ENCODE results near the gene FTO.

FTO gene

DNA sequence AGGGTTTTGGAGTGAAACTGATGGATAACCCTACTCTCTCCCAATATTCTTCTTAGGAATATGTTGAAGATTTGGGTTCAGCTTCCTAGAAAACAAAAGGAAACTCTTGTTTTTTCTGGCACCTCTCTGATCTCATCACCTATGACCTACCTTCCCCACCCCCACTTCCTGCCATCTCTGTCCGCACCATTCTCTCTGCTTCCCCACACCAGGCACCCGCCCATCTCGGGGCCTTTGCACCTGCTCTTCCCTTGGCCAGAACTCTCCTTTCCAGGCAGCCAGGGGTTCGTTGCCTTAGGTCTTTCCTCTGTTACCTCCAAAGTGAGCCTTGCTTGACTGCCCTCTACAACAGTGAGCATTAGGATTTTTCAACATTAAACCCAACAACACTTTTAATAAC is 423.0 kb downstream of the FTO start:
- DNase-seq (ENCODE audit: low spot score), result no peak

GRCh38 chr16:54128629-54129234 is 424.8 kb downstream of the FTO start:
- DNase-seq (ENCODE audit: low spot score), result no peak

DNA sequence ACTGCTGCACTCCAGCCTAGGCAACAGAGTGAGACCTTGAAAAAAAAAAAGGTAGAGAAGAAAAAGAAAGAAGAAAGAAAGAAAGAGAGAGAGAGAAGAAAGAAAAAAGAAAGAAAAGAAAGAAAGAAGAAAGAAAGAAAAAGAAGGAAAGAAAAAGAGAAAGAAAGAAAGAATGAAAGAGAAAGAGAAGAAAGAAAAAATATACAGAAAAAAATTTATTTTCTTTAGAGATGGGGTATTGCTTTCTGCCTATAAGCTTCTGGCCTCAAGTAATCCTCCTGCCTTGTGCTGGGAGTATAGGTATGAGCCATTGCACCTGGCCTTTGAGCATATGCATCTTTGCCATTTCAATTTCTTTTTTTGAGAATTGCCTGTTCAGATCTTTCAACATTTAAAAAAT is 425.9 kb downstream of the FTO start:
- DNase-seq (ENCODE audit: low spot score), result no peak

DNA sequence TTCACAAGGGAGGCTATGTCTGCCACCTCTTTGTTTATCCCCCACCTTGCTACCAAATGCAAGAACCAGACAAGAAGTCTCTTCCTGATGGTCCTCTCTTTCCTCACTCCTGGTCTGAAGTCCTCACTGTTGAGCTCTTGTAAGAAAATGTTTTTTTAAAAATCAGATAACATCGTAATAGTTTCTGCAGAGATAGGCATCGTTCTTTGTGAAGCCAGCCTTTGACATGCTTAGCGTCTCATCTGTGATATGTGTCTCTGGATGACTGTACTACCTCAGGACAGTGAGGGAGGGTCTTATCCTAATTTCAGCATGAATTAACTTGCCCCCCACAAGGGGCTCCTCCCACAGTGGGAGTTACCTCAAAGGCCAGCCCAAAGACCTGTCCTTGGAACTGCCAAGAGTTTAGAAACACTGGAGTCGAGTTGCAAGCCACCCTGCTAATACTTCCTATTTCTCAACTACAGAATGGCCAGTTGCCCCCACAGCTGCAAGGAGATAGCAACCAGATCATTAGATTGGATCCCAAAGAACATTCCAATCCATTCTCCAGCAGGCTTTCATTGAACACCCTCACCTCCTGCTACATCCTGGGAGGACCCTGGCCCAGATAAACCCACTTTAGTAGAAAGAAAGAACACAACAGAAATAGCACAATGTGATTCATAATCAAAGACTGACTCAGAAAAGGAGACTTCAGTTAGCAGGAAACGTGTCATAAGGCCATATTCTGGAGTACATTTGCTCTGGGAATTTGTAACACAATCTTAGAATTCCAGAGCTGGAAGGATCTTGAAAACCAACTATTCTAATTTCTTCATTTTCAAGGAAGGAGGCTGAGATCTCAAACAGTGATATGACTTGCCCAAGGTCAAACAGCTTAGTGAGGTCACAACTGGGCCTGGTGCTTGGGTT is 431.7 kb downstream of the FTO start:
- no peak for DNase-seq (ENCODE audit: low spot score)

GRCh38 chr16:54136276-54136625 is 432.3 kb downstream of the FTO start:
- DNase-seq (ENCODE audit: low spot score), result no peak

GRCh38 chr16:54140057-54140787 is 436.3 kb downstream of the FTO start:
- DNase-seq (ENCODE audit: low spot score), result no peak

- no peak for DNase-seq (ENCODE audit: low spot score)
Measured at GRCh38 chr16:54140788-54141136, 436.8 kb downstream of the FTO start.

DNA sequence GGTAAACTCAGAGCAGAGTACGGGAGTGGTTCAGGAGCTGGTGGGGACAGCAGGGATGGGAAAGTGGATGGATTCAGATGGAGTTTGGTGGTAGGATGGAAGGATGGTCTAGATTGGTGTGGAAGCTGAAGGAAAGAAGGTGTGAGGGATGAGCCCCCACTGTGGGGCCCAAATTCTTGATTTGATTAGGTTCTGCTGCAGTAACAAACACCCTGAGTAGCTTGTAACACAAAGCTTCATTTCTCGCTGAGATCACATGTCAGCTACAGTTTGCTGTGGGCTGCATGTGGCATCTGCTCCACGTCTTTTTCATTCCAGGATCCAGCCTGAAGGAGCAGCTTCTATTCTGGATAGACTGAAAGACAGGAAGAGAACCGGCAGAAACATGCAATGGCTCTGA is 438.8 kb downstream of the FTO start:
- no peak for DNase-seq (ENCODE audit: low spot score)

GRCh38 chr16:54143410-54143809 is 439.5 kb downstream of the FTO start:
- no peak for DNase-seq (ENCODE audit: low spot score)

- DNase-seq (ENCODE audit: low spot score), result no peak
Measured at GRCh38 chr16:54143934-54144571, 440.1 kb downstream of the FTO start.

DNA sequence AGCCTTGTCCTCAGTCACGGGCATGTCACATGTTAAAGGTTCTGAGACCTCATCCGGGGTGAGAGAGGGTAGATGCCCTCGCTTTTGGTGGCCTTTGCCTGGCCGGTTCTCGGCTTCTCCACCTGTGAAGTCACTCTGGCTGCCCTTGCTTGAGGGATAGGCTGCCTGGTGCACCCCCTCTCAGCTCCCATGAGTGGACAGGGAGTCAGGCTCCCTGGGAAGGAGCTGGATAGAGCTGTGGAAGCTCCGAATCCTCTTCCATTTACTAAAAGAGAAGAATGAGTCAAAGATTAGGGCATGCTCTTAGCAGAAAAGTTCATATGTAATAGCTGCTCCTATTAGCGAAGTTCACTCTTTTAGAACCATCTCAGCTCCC is 440.6 kb downstream of the FTO start:
- no peak for DNase-seq (ENCODE audit: low spot score)

GRCh38 chr16:54145881-54146280 is 441.9 kb downstream of the FTO start:
- DNase-seq (ENCODE audit: low spot score), result no peak

DNA sequence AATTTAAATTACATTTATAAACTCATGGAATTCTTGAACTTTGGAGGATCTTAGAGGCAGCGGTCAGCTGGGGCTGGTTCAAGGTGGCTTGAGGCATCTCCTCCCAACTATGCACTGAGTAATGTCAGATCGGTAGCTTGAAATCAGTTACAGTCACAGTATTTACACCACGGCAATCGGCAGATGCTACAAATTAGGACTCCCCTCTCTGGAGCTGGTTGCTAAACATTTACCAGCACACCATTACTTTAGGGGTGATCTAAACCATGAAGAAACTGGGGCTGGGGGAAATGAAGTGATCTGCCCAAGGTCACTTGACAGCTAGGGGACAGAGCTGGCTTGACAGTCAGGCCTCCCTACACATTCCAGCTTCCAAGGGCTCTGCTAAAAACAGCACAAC is 445.0 kb downstream of the FTO start:
- no peak for DNase-seq (ENCODE audit: low spot score)

DNA sequence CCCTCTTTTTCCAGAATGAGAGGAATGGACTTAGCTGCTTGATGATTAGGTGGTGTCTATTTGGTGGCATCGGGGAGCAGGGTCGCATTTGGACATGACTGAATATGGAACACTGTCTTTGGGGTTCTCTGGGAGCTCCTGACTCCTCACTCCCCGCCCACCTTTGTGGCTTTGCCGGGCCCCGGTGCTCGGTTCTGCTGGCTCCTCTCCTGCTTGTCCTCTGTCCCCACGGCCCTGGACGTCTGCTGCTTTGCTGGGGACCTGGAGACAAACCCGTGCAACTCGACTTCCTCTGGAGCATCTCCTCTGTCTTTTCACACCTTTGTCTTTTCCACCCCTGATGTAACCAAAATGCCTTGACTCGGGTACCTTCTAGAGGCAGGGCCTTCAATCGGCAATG is 446.9 kb downstream of the FTO start:
- no peak for DNase-seq (ENCODE audit: low spot score)

DNA sequence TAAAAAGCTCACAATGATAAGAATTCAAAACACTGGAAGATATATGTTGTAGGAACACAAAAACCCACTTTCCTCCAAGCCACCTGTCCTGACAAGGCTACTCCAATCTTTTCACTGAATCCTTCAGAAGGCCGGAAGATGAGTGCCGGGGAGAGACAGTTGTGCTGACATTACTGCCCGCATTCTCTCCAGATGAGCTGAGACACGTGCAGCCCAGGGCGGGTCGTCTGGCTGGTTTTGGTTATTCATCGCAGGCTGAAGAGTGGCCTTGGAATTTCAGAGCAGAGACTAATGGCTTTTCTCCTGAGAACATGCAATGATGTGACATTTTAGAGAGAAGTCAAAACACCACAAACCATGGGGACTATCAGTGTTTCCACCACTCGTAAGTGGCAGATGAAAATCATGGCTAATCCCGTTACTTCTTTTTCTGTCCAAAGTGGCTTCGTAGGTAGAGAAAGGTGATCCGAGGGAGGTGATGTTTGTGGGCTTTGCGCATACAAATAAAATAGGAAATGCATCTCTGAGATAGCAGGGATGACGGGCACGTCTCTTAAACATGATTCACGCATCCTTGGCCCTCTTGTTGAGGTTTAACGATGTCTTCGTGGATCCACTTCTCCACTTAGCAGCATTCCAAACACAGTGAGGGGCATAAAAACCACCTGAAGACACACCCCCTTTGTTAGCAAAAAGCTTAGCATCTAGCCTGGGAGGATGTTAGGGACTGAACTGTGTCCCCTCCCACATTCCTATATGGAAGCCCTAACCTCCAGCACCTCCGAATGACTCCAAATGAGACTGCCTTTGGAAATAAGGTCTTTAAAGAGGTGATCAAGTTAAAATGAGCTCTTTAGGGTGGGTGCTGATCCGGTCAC is 448.6 kb downstream of the FTO start:
- DNase-seq (ENCODE audit: low spot score), result no peak

DNA sequence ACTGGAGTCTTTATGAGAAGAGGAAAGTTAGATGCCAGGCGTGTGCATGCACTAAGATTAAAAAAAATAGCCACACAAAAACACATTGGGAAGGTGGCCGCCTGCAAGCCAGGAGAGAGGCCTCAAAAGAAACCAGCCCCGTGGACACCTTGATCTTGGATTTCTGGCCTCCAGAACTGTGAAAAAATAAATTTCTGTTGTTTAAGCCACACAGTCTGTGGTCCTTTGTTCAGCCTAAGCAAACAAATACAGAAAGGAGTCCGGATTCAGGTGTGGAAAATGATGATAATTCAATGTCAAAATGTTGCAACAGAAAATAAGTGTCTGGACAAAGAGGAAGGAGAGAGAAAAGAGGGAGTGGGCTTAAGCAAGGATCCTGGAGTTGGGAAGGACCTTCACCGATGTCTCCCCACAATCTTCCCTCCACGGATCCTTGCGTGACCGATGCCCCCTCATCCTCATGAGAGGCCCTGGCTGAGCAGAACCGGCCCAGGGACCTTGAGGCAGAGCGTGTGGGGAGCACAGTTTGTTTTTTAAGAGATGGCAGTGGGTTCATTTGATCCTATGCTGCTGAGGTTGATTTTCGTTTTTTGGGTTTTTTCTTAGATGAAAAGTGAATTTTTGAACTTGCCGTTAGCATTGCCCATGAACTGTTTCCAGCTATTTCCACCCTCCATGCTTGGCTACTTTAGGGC is 449.4 kb downstream of the FTO start:
- DNase-seq (ENCODE audit: low spot score), result no peak

- no peak for DNase-seq (ENCODE audit: low spot score)
Measured at GRCh38 chr16:54156349-54156748, 452.4 kb downstream of the FTO start.

DNA sequence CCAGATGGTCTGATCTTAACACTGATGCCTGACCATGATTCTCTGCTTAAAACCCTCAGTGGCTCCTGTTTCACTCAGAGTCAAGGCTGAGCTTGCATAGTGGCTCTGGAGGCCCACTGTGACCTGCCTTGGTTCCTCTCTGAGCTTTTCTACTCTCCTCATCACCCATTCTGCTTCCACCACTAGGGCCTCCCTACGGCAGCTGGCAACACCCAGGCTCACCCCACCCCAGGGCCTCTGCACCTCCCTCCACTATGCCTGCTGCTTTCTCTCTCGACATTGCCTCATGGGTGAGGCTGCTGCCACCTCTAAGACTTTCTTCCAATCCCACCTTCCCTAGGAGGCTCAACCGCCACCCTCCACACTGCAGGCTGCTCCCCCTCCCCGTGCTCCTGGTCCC is 455.0 kb downstream of the FTO start:
- no peak for DNase-seq (ENCODE audit: low spot score)

- no peak for DNase-seq (ENCODE audit: low spot score)
Measured at GRCh38 chr16:54159490-54160080, 455.6 kb downstream of the FTO start.

DNA sequence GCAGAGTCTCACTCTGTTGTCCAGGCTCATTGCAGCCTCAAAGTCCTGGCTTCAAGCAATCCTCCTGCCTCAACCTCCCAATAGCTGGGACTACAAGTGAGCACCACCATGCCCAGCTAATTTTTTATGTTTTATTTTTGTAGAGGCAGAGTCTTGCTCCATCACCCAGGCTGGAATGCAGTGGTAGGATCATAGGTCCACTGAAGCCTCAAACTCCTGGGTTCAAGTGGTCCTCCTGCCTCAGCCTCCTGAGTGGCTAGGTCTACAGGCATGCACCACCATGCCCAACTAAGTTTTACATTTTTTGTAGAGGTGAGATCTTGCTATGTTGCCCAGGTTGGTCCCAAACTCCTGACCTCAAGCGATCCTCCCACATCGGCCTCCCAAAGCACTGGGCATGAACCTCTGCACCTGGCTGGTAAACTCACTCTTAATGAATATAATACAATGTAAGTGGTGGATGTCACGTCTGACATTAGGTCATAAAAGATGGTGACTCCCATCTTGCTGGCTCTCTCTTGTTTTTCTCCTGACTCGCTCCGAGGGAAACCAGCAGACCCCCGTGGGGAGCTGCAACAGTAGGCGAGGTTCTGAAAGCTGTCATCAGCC is 456.4 kb downstream of the FTO start:
- no peak for DNase-seq (ENCODE audit: low spot score)
